HepG2 (cell line): ENCODE results near the gene AFAP1L2. TPM values are rescaled to one million over a fixed set of nuclear protein-coding genes. Genes with fewer than 3 reads are reported as not detected.

ENCODE experiments used
- ATAC-seq: fragments of 200-7000 bp; cut with Tn5 transposase; 3 replicates; pipeline ENCODE4 v1.9.1; 2020; ENCODE audit warnings: mild to moderate bottlenecking, moderate library complexity
- BruUV-seq: library from RNA; stranded (reverse); fragments of 400-500 nt; replicated peaks from 2 replicates; lab custom pipeline; 2021; lab: Mats Ljungman, UMichigan
- CTCF ChIA-PET: fragments of 300-600 bp; formaldehyde crosslinking; extraction: SDS; loops from one replicate; lab custom pipeline; 2021; ENCODE audit warnings: low total read pairs, inconsistent platforms, low intra/inter-chr PET ratio; lab: Yijun Ruan, JAX
- POLR2A ChIA-PET: fragments of 350-600 bp; sonication (Branson Sonifier 250); formaldehyde crosslinking; loops from one replicate; lab custom pipeline; 2020; ENCODE audit warnings: antibody characterized with exemption, inconsistent platforms; lab: Yijun Ruan, JAX
- DNase-seq: peaks from one replicate; pipeline ENCODE4 v3.0.0-alpha.2; 2015; ENCODE audit warnings: low spot score
- FAIRE-seq: peaks from 3 replicates; lab custom pipeline; 2011; peaks lifted over from hg19 to GRCh38; lab: Jason Lieb, UNC
- H2AFZ ChIP-seq: one replicate; pipeline ENCODE4 v1.6.1; 2011; ENCODE audit warnings: low read length, inconsistent platforms
- H3K27ac ChIP-seq: fragments of 300-600 bp; 3 replicates; pipeline ENCODE4 v1.8.0; 2011; ENCODE audit warnings: mixed run types, mild to moderate bottlenecking, mixed read lengths, low read length, inconsistent platforms; ENCODE audit not compliant: insufficient read depth; ENCODE audit errors: extremely low read length
- H3K27me3 ChIP-seq, 2 experiments: fragments of 200-600 bp in 1 of 2; 2 replicates in 1 of 2; 3 replicates in 1 of 2; pipeline versions ENCODE4 v1.6.0 to v1.8.0; 2011; ENCODE audit warnings: low read length in 2 of 2, mild to moderate bottlenecking in 2 of 2, moderate library complexity in 2 of 2, inconsistent platforms in 1 of 2; ENCODE audit not compliant: insufficient read depth in 2 of 2, control insufficient read depth in 1 of 2
- H3K36me3 ChIP-seq, 2 experiments: fragments of 200-600 bp in 1 of 2; replicated peaks in 1 of 2; 2 replicates in 1 of 2; 3 replicates in 1 of 2; pipeline versions ENCODE4 v1.5.1 to v1.8.0; 2011; ENCODE audit warnings: low read length in 2 of 2, inconsistent platforms in 1 of 2; ENCODE audit not compliant: insufficient read depth in 2 of 2, control insufficient read depth in 1 of 2
- H3K4me1 ChIP-seq: 2 replicates; pipeline ENCODE4 v1.5.1; 2012; ENCODE audit warnings: low read length, inconsistent platforms; ENCODE audit not compliant: insufficient read depth
- H3K4me2 ChIP-seq: 2 replicates; pipeline ENCODE4 v1.6.0; 2011; ENCODE audit warnings: low read depth, low read length, inconsistent platforms
- H3K4me3 ChIP-seq, 3 experiments: fragments of 200-600 bp in 1 of 3; sonication (generic), shearing (Covaris generic) in 1 of 3; replicated peaks in 1 of 3; 2 replicates each; pipeline ENCODE4 v1.5.1; 2011 to 2016; ENCODE audit warnings: low read length in 3 of 3, inconsistent platforms in 2 of 3, low read depth in 2 of 3, mild to moderate bottlenecking in 2 of 3, control low read depth in 1 of 3, mixed read lengths in 1 of 3; ENCODE audit not compliant: insufficient read depth in 1 of 3
- H3K79me2 ChIP-seq: one replicate; pipeline ENCODE4 v1.6.1; 2011; ENCODE audit warnings: low read length, inconsistent platforms; ENCODE audit not compliant: insufficient read depth
- H3K9ac ChIP-seq: 2 replicates; pipeline ENCODE4 v1.6.0; 2011; ENCODE audit warnings: mild to moderate bottlenecking, low read depth, low read length, inconsistent platforms; ENCODE audit not compliant: insufficient read depth
- H3K9me3 ChIP-seq: 2 replicates; pipeline ENCODE4 v1.5.1; 2012; ENCODE audit warnings: mild to moderate bottlenecking, low read length
- H4K20me1 ChIP-seq: 2 replicates; pipeline ENCODE4 v1.6.0; 2011; ENCODE audit warnings: inconsistent platforms, mild to moderate bottlenecking, low read length, moderate library complexity; ENCODE audit not compliant: insufficient read depth
- CSRNP1 ChIP-seq: sonication (generic); formaldehyde crosslinking; IDR thresholded peaks from 2 replicates; pipeline ENCODE4 v1.8.1; 2023; ENCODE audit warnings: mild to moderate bottlenecking, missing genetic modification reagents
- IKZF5 ChIP-seq: IDR thresholded peaks from 2 replicates; pipeline ENCODE4 v1.6.1; 2018; ENCODE audit warnings: missing genetic modification reagents, mild to moderate bottlenecking, missing compliant biosample characterization
- ONECUT2 ChIP-seq: sonication (generic); formaldehyde crosslinking; IDR thresholded peaks from 2 replicates; pipeline ENCODE4 v1.4.0; 2020; ENCODE audit warnings: missing genetic modification reagents
- RBM22 ChIP-seq: fragments of 200-400 bp; formaldehyde crosslinking; optimal IDR thresholded peaks from 2 replicates; pipeline ENCODE3; 2017; ENCODE audit warnings: mild to moderate bottlenecking, low read length, moderate library complexity
- TARDBP ChIP-seq: sonication (generic); formaldehyde crosslinking; IDR thresholded peaks from 2 replicates; pipeline ENCODE4 v1.8.0; 2022; ENCODE audit warnings: mild to moderate bottlenecking, missing genetic modification reagents
- ZBTB43 ChIP-seq: sonication (generic); formaldehyde crosslinking; conservative IDR thresholded peaks from 2 replicates; pipeline ENCODE4 v1.4.0; 2020; ENCODE audit warnings: missing genetic modification reagents
- ZBTB44 ChIP-seq: sonication (generic); formaldehyde crosslinking; IDR thresholded peaks from 2 replicates; pipeline ENCODE4 v1.4.0; 2020; ENCODE audit warnings: missing genetic modification reagents
- ZMYM4 ChIP-seq: sonication (generic); formaldehyde crosslinking; IDR thresholded peaks from 2 replicates; pipeline ENCODE4 v1.8.1; 2023; ENCODE audit warnings: mild to moderate bottlenecking, missing genetic modification reagents
- ZNF24 ChIP-seq: fragments of 450-650 bp; IDR thresholded peaks from 2 replicates; pipeline ENCODE4 v1.6.1; 2017; ENCODE audit warnings: antibody characterized with exemption, mild to moderate bottlenecking
- ZNF501 ChIP-seq: sonication (generic); formaldehyde crosslinking; IDR thresholded peaks from 2 replicates; pipeline ENCODE4 v1.5.1; 2020; ENCODE audit warnings: mild to moderate bottlenecking, moderate library complexity, missing genetic modification reagents
- ZNF550 ChIP-seq: sonication (generic); formaldehyde crosslinking; IDR thresholded peaks from 2 replicates; pipeline ENCODE4 v1.4.0; 2020; ENCODE audit warnings: mild to moderate bottlenecking, missing genetic modification reagents, borderline replicate concordance
- ZNF770 ChIP-seq: sonication (generic); formaldehyde crosslinking; IDR thresholded peaks from 2 replicates; pipeline ENCODE4 v1.5.0; 2020; ENCODE audit warnings: mild to moderate bottlenecking, missing genetic modification reagents
- ZNF777 ChIP-seq: sonication (generic); formaldehyde crosslinking; IDR thresholded peaks from 2 replicates; pipeline ENCODE4 v1.4.0; 2020; ENCODE audit warnings: missing genetic modification reagents
- ZSCAN20 ChIP-seq: sonication (generic); formaldehyde crosslinking; IDR thresholded peaks from 2 replicates; pipeline ENCODE4 v1.4.0; 2020; ENCODE audit warnings: missing genetic modification reagents, mild to moderate bottlenecking, borderline replicate concordance
- WGBS: methylation state at CpG from one replicate; pipeline ENCODE4 v1.1.6; 2017; ENCODE audit warnings: low lambda C conversion rate; 5-methylcytosine and 5-hydroxymethylcytosine counted together
- in situ Hi-C: cut with HindIII; loops from 2 replicates; pipeline ENCODE4 v1.10.0; 2017; ENCODE audit warnings: low pct_unique_long_range_greater_than_20kb; ENCODE audit not compliant: extremely low pct_ligation_motif_present
- intact Hi-C: fragments of 100-400 bp; cut with micrococcal nuclease; formaldehyde crosslinking; loops from one replicate; pipeline ENCODE4 v1.10.0; 2022; ENCODE audit not compliant: unreplicated experiment
- polyA plus RNA-seq, 8 experiments: library from polyadenylated mRNA; depleted of rRNA in 3 of 8; stranded (reverse) in 7 of 8; unstranded in 1 of 8; fragments of >200 nt; fragmentation: Illumina TruSeq in 4 of 8; extraction: Trizol in 4 of 8; gene quantifications; 2 replicates each; pipeline versions ENCODE4 v1.2.1 to v1.2.3, GENCODE V29; 2011 to 2016; ENCODE audit warnings: low read depth in 4 of 8, missing spikeins in 1 of 8, mixed read lengths in 1 of 8; ENCODE audit not compliant: insufficient read depth in 1 of 8
- total RNA-seq, 5 experiments: library from RNA; depleted of rRNA; stranded (reverse); fragments of >200 nt; fragmentation: Illumina TruSeq; extraction: Trizol; gene quantifications; 2 replicates each; pipeline ENCODE4 v1.2.3, GENCODE V29; 2016; ENCODE audit warnings: low read depth in 1 of 5

Gene AFAP1L2
- total and polyA plus RNA-seq, 2 of the 13 experiments (the other 11 are each of a cell fraction or from before 2014, with no cell fraction given), result not detected

- no peaks in the 10 kb centered on the region for H3K4me1 ChIP-seq
- H3K9me3 ChIP-seq, result no peaks in the 10 kb centered on the region
- no peaks in the 10 kb centered on the region for H3K79me2 ChIP-seq
- no peaks in the 10 kb centered on the region; a peak in 2 of 5 replicates for H3K27me3 ChIP-seq
- H4K20me1 ChIP-seq, result no peaks in the 10 kb centered on the region
- H3K4me2 ChIP-seq, result no peak overlapping the region
- intact Hi-C loops, result no loop called here
- ATAC-seq (no peak), DNase-seq (no peak), FAIRE-seq (no peak)
- no peak overlapping the region for H3K4me3 ChIP-seq
- H2AFZ ChIP-seq, result no peak overlapping the region
- CTCF ChIA-PET, result no interaction called here
- WGBS, result 1% methylated on average over 4 of the region's 4 CpGs
- POLR2A ChIA-PET, result no interaction called here
- no peak overlapping the region for H3K9ac ChIP-seq
- no TSS peak for BruUV-seq
- in situ Hi-C loops, result no loop called here
- no peak for TF ChIP-seq CSRNP1 (CRISPR knock-in tag)
- no peak for TF ChIP-seq ZBTB44 (CRISPR knock-in tag)
- TF ChIP-seq ZSCAN20 (CRISPR knock-in tag), result no peak
- TF ChIP-seq ZMYM4, result no peak
- no peak for TF ChIP-seq ZBTB43
- no peak for TF ChIP-seq ZNF770 (CRISPR knock-in tag)
- no peak for TF ChIP-seq ZNF24
- TF ChIP-seq ONECUT2, result no peak
- TF ChIP-seq RBM22, result no peak
- TF ChIP-seq IKZF5 (CRISPR knock-in tag), result no peak
- no peak for TF ChIP-seq ZNF501 (CRISPR knock-in tag)
- TF ChIP-seq TARDBP, result no peak
- TF ChIP-seq ZNF550 (CRISPR knock-in tag), result no peak
- TF ChIP-seq ZNF777, result no peak
- TF ChIP-seq, all 625 proteins: peak for 0
- H3K36me3 ChIP-seq, result no peaks in the 10 kb centered on the region
- no peak overlapping the region for H3K27ac ChIP-seq
Measured at GRCh38 chr10:114356126-114356525, 48.2 kb downstream of the AFAP1L2 start.
